GM12878 (cell line): ENCODE measurements around the gene ABHD2. TPM values are rescaled to one million over a fixed set of nuclear protein-coding genes. Genes with fewer than 3 reads are reported as not detected.

ENCODE experiments used
- BACH1 ChIP-seq: fragments of 450-650 bp; IDR thresholded peaks from 2 replicates; pipeline ENCODE4 v1.6.1; 2017; ENCODE audit warnings: mild to moderate bottlenecking, borderline replicate concordance
- CBX3 ChIP-seq: fragments of 200-600 bp; sonication (generic); IDR thresholded peaks from 2 replicates; pipeline ENCODE4 v1.6.1; 2016; ENCODE audit warnings: low read depth, borderline replicate concordance
- CREB1 ChIP-seq: IDR thresholded peaks from 2 replicates; pipeline ENCODE4 v1.6.1; 2012; ENCODE audit warnings: low read depth, mild to moderate bottlenecking, inconsistent platforms
- E4F1 ChIP-seq: fragments of 450-650 bp; IDR thresholded peaks from 2 replicates; pipeline ENCODE4 v1.6.1; 2018; ENCODE audit warnings: borderline replicate concordance, mild to moderate bottlenecking; ENCODE audit not compliant: partially characterized antibody
- NFXL1 ChIP-seq: fragments of 450-650 bp; IDR thresholded peaks from 2 replicates; pipeline ENCODE4 v1.6.1; 2017; ENCODE audit warnings: antibody characterized with exemption, mild to moderate bottlenecking, borderline replicate concordance
- PBX3 ChIP-seq: IDR thresholded peaks from 2 replicates; pipeline ENCODE4 v1.6.1; 2011; ENCODE audit warnings: mild to moderate bottlenecking, low read depth, low read length, moderate library complexity; ENCODE audit not compliant: insufficient replicate concordance
- RFX5 ChIP-seq: IDR thresholded peaks from 2 replicates; pipeline ENCODE4 v1.6.1; 2011; ENCODE audit warnings: low read depth, low read length, improper control_type of control experiment
- RUNX3 ChIP-seq: IDR thresholded peaks from 2 replicates; pipeline ENCODE4 v1.6.1; 2012; ENCODE audit warnings: low read length, inconsistent platforms
- SIN3A ChIP-seq: IDR thresholded peaks from 2 replicates; pipeline ENCODE4 v1.6.1; 2012; ENCODE audit warnings: low read depth, low read length, improper control_type of control experiment
- SPI1 ChIP-seq: IDR thresholded peaks from 2 replicates; pipeline ENCODE4 v1.6.1; 2011; ENCODE audit warnings: low read depth, mild to moderate bottlenecking, low read length, moderate library complexity, borderline replicate concordance; ENCODE audit not compliant: insufficient read depth
- STAT1 ChIP-seq: fragments of 450-650 bp; conservative IDR thresholded peaks from 2 replicates; pipeline ENCODE4 v1.6.1; 2014; ENCODE audit warnings: antibody characterized with exemption, mild to moderate bottlenecking
- TAF1 ChIP-seq: IDR thresholded peaks from 2 replicates; pipeline ENCODE4 v1.6.1; 2011; ENCODE audit warnings: mild to moderate bottlenecking, low read depth, low read length, borderline replicate concordance
- ZSCAN29 ChIP-seq: fragments of 450-650 bp; IDR thresholded peaks from 2 replicates; pipeline ENCODE4 v1.6.1; 2017; ENCODE audit warnings: mild to moderate bottlenecking, moderate library complexity
- polyA plus RNA-seq, 11 experiments: library from polyadenylated mRNA; depleted of rRNA in 4 of 11; unstranded in 6 of 11; stranded (reverse) in 5 of 11; fragments of >200 nt; fragmentation: Nextera tagmentation in 4 of 11; fragmentation: Illumina TruSeq in 1 of 11; extraction: Ambion mirVana in 4 of 11; extraction: Trizol in 1 of 11; gene quantifications; 1 replicate in 1 of 11; 2 replicates in 10 of 11; pipeline versions ENCODE4 v1.2.1 to v1.2.3, GENCODE V29; 2011 to 2016; ENCODE audit warnings: inconsistent platforms in 2 of 11, missing spikeins in 2 of 11, low read depth in 1 of 11
- total RNA-seq, 4 experiments: library from RNA; depleted of rRNA in 3 of 4; stranded (reverse); fragments of >200 nt in 3 of 4; fragmentation: Illumina TruSeq in 1 of 4; extraction: Trizol in 1 of 4; gene quantifications; 2 replicates each; pipeline versions ENCODE4 v1.2.1 to v1.2.3, GENCODE V29; 2013 to 2021
- TF ChIP-seq, protein P1 (sequence below): fragments of 450-650 bp; formaldehyde crosslinking; IDR thresholded peaks from 2 replicates; pipeline ENCODE4 v1.4.0; 2022; ENCODE audit warnings: mild to moderate bottlenecking, moderate library complexity
- TF ChIP-seq, protein P2 (sequence below): fragments of 450-650 bp; formaldehyde crosslinking; IDR thresholded peaks from 2 replicates; pipeline ENCODE4 v1.5.0; 2022; ENCODE audit warnings: mild to moderate bottlenecking, missing genetic modification characterization
- TF ChIP-seq, protein P3 (sequence below): fragments of 450-650 bp; IDR thresholded peaks from 2 replicates; pipeline ENCODE4 v1.6.1; 2014; ENCODE audit warnings: mild to moderate bottlenecking
- TF ChIP-seq, protein P4 (sequence below): fragments of 450-650 bp; conservative IDR thresholded peaks from 2 replicates; pipeline ENCODE4 v1.6.1; 2017; ENCODE audit warnings: mild to moderate bottlenecking, moderate library complexity

Gene ABHD2
- total and polyA plus RNA-seq, 10 of the 15 experiments (the other 5 are each of a cell fraction or from before 2014, with no cell fraction given) = 1.2 to 33.6 (median 20.4) TPM

DNA sequence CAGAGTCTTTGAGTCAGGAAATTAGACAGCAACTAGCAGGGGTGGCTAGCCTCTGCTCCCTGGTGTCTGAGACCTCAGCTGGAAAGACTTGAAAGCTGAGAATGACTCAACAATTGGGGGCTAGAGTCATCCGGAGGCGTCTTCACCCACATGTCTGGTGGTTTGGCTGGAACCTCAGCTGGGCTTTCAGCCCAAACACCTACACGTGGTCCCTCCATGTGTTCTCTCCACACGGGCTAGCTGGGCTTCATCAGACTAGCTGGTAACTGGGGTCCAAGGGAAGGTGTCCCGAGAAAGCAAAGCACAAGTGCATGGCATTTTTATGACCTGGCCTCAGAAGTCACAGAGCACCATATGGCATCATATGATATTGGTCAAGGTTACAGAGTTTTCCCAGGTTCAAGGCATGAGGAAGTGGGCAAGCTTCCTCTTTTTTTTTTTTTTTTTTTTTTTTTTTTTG is 19.9 kb upstream of the ABHD2 start (continued):
- TF ChIP-seq NFXL1 (no peak), PBX3 (no peak), RUNX3 (peak; percentile 96), TAF1 (no peak), BACH1 (no peak), ZSCAN29 (no peak), STAT1 (no peak), CREB1 (0 out of 2 replicates have a peak, but pooled peaks have one; percentile 42), CBX3 (no peak), E4F1 (no peak), RFX5 (no peak), SIN3A (no peak), SPI1 (peak; percentile 72; the same call in 1 of the 2 replicates)
- TF ChIP-seq, protein P1, sequence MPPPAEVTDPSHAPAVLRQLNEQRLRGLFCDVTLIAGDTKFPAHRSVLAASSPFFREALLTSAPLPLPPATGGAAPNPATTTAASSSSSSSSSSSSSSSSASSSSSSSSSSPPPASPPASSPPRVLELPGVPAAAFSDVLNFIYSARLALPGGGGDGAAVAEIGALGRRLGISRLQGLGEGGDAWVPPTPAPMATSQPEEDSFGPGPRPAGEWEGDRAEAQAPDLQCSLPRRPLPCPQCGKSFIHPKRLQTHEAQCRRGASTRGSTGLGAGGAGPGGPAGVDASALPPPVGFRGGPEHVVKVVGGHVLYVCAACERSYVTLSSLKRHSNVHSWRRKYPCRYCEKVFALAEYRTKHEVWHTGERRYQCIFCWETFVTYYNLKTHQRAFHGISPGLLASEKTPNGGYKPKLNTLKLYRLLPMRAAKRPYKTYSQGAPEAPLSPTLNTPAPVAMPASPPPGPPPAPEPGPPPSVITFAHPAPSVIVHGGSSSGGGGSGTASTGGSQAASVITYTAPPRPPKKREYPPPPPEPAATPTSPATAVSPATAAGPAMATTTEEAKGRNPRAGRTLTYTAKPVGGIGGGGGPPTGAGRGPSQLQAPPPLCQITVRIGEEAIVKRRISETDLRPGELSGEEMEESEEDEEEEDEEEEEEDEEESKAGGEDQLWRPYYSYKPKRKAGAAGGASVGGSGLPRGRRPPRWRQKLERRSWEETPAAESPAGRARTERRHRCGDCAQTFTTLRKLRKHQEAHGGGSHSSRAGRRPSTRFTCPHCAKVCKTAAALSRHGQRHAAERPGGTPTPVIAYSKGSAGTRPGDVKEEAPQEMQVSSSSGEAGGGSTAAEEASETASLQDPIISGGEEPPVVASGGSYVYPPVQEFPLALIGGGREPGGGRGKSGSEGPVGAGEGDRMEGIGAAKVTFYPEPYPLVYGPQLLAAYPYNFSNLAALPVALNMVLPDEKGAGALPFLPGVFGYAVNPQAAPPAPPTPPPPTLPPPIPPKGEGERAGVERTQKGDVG (CRISPR knock-in tag) = no peak
- TF ChIP-seq, protein P2, sequence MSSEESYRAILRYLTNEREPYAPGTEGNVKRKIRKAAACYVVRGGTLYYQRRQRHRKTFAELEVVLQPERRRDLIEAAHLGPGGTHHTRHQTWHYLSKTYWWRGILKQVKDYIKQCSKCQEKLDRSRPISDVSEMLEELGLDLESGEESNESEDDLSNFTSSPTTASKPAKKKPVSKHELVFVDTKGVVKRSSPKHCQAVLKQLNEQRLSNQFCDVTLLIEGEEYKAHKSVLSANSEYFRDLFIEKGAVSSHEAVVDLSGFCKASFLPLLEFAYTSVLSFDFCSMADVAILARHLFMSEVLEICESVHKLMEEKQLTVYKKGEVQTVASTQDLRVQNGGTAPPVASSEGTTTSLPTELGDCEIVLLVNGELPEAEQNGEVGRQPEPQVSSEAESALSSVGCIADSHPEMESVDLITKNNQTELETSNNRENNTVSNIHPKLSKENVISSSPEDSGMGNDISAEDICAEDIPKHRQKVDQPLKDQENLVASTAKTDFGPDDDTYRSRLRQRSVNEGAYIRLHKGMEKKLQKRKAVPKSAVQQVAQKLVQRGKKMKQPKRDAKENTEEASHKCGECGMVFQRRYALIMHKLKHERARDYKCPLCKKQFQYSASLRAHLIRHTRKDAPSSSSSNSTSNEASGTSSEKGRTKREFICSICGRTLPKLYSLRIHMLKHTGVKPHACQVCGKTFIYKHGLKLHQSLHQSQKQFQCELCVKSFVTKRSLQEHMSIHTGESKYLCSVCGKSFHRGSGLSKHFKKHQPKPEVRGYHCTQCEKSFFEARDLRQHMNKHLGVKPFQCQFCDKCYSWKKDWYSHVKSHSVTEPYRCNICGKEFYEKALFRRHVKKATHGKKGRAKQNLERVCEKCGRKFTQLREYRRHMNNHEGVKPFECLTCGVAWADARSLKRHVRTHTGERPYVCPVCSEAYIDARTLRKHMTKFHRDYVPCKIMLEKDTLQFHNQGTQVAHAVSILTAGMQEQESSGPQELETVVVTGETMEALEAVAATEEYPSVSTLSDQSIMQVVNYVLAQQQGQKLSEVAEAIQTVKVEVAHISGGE (CRISPR knock-in tag) = no peak
- TF ChIP-seq, protein P3, sequence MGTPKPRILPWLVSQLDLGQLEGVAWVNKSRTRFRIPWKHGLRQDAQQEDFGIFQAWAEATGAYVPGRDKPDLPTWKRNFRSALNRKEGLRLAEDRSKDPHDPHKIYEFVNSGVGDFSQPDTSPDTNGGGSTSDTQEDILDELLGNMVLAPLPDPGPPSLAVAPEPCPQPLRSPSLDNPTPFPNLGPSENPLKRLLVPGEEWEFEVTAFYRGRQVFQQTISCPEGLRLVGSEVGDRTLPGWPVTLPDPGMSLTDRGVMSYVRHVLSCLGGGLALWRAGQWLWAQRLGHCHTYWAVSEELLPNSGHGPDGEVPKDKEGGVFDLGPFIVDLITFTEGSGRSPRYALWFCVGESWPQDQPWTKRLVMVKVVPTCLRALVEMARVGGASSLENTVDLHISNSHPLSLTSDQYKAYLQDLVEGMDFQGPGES = no peak
- TF ChIP-seq, protein P4, sequence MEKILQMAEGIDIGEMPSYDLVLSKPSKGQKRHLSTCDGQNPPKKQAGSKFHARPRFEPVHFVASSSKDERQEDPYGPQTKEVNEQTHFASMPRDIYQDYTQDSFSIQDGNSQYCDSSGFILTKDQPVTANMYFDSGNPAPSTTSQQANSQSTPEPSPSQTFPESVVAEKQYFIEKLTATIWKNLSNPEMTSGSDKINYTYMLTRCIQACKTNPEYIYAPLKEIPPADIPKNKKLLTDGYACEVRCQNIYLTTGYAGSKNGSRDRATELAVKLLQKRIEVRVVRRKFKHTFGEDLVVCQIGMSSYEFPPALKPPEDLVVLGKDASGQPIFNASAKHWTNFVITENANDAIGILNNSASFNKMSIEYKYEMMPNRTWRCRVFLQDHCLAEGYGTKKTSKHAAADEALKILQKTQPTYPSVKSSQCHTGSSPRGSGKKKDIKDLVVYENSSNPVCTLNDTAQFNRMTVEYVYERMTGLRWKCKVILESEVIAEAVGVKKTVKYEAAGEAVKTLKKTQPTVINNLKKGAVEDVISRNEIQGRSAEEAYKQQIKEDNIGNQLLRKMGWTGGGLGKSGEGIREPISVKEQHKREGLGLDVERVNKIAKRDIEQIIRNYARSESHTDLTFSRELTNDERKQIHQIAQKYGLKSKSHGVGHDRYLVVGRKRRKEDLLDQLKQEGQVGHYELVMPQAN = no peak
